ENCODE measurements around the gene ADGRL2. TPM values are rescaled to one million over a fixed set of nuclear protein-coding genes. Genes with fewer than 3 reads are reported as not detected.

The ADGRL2 gene
- total and polyA plus RNA-seq, 9 of the 15 experiments (the other 6 are each of a cell fraction or from before 2014, with no cell fraction given) = 0.03 to 0.15 (median 0.13) TPM; not detected in 6

DNA sequence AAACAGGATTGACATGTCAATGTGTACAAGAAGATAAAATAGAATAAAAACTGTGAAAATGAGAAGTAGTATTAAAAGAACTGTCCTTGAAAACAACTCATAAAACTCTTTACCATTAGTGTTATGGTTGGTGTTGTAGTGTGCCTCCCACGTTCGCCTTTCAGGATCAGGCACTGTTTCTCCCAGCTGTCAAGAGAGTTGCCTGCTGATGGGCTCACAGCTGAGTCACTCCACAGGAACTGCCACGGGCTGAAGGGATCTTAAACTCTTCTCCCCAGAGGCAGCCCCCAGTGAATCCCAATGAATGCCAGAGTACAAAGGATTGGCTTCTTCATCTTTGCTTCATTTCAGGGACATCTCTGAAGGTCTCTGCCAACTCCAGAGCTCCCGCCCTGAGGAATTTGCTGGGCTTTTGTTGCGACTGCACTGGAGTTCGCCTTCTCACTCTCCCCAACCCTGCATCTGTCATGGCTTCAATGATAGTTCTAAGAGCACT, 119.6 kb downstream of the ADGRL2 start:
- no peaks in the 10 kb centered on the region for H3K79me2 ChIP-seq (ENCODE audit: control insufficient read depth, insufficient read depth, low read length)
- no peaks in the 10 kb centered on the region for H3K9me1 ChIP-seq (ENCODE audit: control insufficient read depth, insufficient read depth, low read length)
- intact Hi-C loops (cut with micrococcal nuclease) (no loop called here), in situ Hi-C loops (cut with MboI) (no loop called here)
- H3K4me1 ChIP-seq (replicated peaks in 1 of 2; ENCODE audit: control insufficient read depth in 2 of 2, insufficient read depth in 2 of 2, low read length in 2 of 2) = no peaks in the 10 kb centered on the region
- H3K4me2 ChIP-seq (ENCODE audit: insufficient read depth, low read length) = no peak overlapping the region
- H3K36me3 ChIP-seq (ENCODE audit: control insufficient read depth, insufficient read depth, low read length) = no peaks in the 10 kb centered on the region
- H3K9ac ChIP-seq (ENCODE audit: insufficient read depth in 1 of 2, low read depth in 2 of 2, low read length in 2 of 2) = no peak overlapping the region
- no peak overlapping the region for H3K4me3 ChIP-seq
- FAIRE-seq = no peak
- 0% methylated on average over 5 of the region's 6 CpGs for WGBS (ENCODE audit: insufficient coverage, low coverage, missing lambda C conversion rate)
- no TSS peak for BruUV-seq (replicated peaks)
- no peaks in the 10 kb centered on the region for H4K20me1 ChIP-seq (replicated peaks; ENCODE audit: control insufficient read depth, insufficient read depth, low read length)
- no peaks in the 10 kb centered on the region for H3K9me3 ChIP-seq (replicated peaks; ENCODE audit: control insufficient read depth, insufficient read depth, low read depth, low read length)
- POLR2A ChIA-PET = no interaction called here
- no peak for ATAC-seq
- CTCF ChIA-PET (ENCODE audit: low intra/inter-chr PET ratio) = no interaction called here
- H3K27ac ChIP-seq (ENCODE audit: extremely low read depth, low read depth, low read length) = no peak overlapping the region
- no peaks in the 10 kb centered on the region for H3K27me3 ChIP-seq (ENCODE audit: control insufficient read depth in 2 of 2, insufficient read depth in 2 of 2, low read length in 2 of 2)
- DNase-seq (ENCODE audit: extremely low read depth in 1 of 4, low spot score in 3 of 4) = no peak
- H2AFZ ChIP-seq (ENCODE audit: low read depth, low read length) = no peak overlapping the region
- TF ChIP-seq CCAR2 (IDR thresholded peaks at IDR 0.05; ENCODE audit: low read depth, low read length) = no peak
- TF ChIP-seq, protein P1, sequence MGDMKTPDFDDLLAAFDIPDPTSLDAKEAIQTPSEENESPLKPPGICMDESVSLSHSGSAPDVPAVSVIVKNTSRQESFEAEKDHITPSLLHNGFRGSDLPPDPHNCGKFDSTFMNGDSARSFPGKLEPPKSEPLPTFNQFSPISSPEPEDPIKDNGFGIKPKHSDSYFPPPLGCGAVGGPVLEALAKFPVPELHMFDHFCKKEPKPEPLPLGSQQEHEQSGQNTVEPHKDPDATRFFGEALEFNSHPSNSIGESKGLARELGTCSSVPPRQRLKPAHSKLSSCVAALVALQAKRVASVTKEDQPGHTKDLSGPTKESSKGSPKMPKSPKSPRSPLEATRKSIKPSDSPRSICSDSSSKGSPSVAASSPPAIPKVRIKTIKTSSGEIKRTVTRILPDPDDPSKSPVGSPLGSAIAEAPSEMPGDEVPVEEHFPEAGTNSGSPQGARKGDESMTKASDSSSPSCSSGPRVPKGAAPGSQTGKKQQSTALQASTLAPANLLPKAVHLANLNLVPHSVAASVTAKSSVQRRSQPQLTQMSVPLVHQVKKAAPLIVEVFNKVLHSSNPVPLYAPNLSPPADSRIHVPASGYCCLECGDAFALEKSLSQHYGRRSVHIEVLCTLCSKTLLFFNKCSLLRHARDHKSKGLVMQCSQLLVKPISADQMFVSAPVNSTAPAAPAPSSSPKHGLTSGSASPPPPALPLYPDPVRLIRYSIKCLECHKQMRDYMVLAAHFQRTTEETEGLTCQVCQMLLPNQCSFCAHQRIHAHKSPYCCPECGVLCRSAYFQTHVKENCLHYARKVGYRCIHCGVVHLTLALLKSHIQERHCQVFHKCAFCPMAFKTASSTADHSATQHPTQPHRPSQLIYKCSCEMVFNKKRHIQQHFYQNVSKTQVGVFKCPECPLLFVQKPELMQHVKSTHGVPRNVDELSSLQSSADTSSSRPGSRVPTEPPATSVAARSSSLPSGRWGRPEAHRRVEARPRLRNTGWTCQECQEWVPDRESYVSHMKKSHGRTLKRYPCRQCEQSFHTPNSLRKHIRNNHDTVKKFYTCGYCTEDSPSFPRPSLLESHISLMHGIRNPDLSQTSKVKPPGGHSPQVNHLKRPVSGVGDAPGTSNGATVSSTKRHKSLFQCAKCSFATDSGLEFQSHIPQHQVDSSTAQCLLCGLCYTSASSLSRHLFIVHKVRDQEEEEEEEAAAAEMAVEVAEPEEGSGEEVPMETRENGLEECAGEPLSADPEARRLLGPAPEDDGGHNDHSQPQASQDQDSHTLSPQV (IDR thresholded peaks at IDR 0.05) = no peak
- TF ChIP-seq ZNF174 (CRISPR knock-in tag; IDR thresholded peaks at IDR 0.05) = no peak
- TF ChIP-seq SMARCA5 (IDR thresholded peaks at IDR 0.05) = no peak
- TF ChIP-seq RB1 (IDR thresholded peaks at IDR 0.05; ENCODE audit: low read depth) = no peak
- no peak for TF ChIP-seq ARID4B (CRISPR knock-in tag; IDR thresholded peaks at IDR 0.05)
- no peak for TF ChIP-seq NR2C2 (CRISPR knock-in tag; IDR thresholded peaks at IDR 0.05)
- no peak for TF ChIP-seq NR2C2 (tag; IDR thresholded peaks at IDR 0.05)
- TF ChIP-seq ZNF431 (CRISPR knock-in tag; IDR thresholded peaks at IDR 0.05) = no peak
- TF ChIP-seq SMARCE1 (IDR thresholded peaks at IDR 0.05) = no peak
- TF ChIP-seq KLF1 (tag; IDR thresholded peaks at IDR 0.05) = no peak
- TF ChIP-seq MCM7 (IDR thresholded peaks at IDR 0.05) = no peak
- no peak for TF ChIP-seq ZNF584 (CRISPR knock-in tag; IDR thresholded peaks at IDR 0.05; ENCODE audit: low read depth)
